ENCODE measurements around the gene CLHC1.
"Not testable (repeated sequence)": the region's sequence is repeated elsewhere in the genome, so short reads cannot be mapped to it uniquely, and the experiment has no call there.

CLHC1 gene

DNA sequence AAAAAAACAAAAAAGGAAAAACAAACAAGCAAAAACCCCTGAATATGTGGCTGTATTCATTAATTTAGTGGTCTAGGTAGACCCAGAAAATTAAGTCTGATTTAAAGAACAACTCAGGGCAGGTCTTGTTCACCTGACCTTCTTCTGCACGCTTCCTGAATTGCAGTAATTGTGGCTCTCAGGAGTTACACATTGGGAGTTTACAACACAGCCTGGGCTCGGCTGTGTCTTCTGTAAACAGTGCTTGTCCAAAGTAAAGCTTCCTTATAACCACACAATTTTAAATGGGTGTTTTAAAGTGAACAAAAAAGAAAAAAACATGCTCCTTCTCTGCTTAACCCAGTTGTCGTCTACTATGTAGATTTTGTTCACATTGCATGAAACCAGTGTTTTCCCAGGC is 45.2 kb upstream of the CLHC1 start:
- no peaks in the 10 kb centered on the region for H3K36me3 ChIP-seq (ENCODE audit: insufficient read depth, low read length)
- no peaks in the 10 kb centered on the region for H4K20me1 ChIP-seq (ENCODE audit: insufficient read depth, low read length)
- no peaks in the 10 kb centered on the region for H3K79me2 ChIP-seq (ENCODE audit: insufficient read depth, low read length)
- H3F3A ChIP-seq (ENCODE audit: insufficient read depth, low read length): no peaks in the 10 kb centered on the region
- no peak overlapping the region for H3K4me3 ChIP-seq (ENCODE audit: low read depth, low read length, poor library complexity, severe bottlenecking)
- no peak overlapping the region for H2AFZ ChIP-seq (ENCODE audit: low read length)
- H3K9me3 ChIP-seq (ENCODE audit: low read length): no peaks in the 10 kb centered on the region
- H3K27ac ChIP-seq (ENCODE audit: low read depth, low read length, poor library complexity, severe bottlenecking): no peak overlapping the region
- TF ChIP-seq EZH2 (IDR thresholded peaks at IDR 0.05; ENCODE audit: borderline replicate concordance, low read length) (no peak), CTCF (IDR thresholded peaks at IDR 0.05; ENCODE audit: low read length) (no peak)
- no peak overlapping the region for H3K4me2 ChIP-seq (ENCODE audit: low read length)
- H3K4me1 ChIP-seq (ENCODE audit: insufficient read depth, low read length, severe bottlenecking): peaks cover 6% of the 10 kb centered on the region
- H3K9me2 ChIP-seq (ENCODE audit: low read depth, low read length): no peaks in the 10 kb centered on the region
- H3K9ac ChIP-seq (ENCODE audit: low read length): no peak overlapping the region
- no peaks in the 10 kb centered on the region for H3K27me3 ChIP-seq (ENCODE audit: insufficient read depth, low read length)

DNA sequence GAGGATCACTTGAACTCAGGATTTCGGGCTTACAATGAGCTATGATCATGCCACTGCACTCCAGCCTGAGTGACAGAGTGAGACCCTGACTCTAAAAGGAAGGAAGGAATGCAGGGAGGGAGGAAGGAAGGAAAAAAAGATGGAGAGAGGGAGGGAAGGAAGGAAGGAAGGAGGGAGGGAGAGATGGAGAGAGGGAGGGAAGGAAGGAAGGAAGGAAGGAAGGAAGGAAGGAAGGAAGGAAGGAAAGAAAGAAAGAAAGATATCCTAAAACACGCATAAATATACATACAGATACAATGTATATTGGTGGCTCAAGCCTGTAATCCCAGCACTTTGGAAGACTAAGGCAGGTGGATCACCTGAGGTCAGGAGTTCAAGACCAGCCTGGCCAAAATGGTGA is 42.3 kb upstream of the CLHC1 start:
- not testable (repeated sequence) for H2AFZ ChIP-seq (ENCODE audit: low read length); H3K27me3 ChIP-seq (ENCODE audit: insufficient read depth, low read length); H3K79me2 ChIP-seq (ENCODE audit: insufficient read depth, low read length); H3K9me2 ChIP-seq (ENCODE audit: low read depth, low read length); H3K4me1 ChIP-seq (ENCODE audit: insufficient read depth, low read length, severe bottlenecking); H3K36me3 ChIP-seq (ENCODE audit: insufficient read depth, low read length); H3K27ac ChIP-seq (ENCODE audit: low read depth, low read length, poor library complexity, severe bottlenecking); H3K9me3 ChIP-seq (ENCODE audit: low read length); H3K9ac ChIP-seq (ENCODE audit: low read length); H3K4me3 ChIP-seq (ENCODE audit: low read depth, low read length, poor library complexity, severe bottlenecking); H3K4me2 ChIP-seq (ENCODE audit: low read length); H4K20me1 ChIP-seq (ENCODE audit: insufficient read depth, low read length); H3F3A ChIP-seq (ENCODE audit: insufficient read depth, low read length)

DNA sequence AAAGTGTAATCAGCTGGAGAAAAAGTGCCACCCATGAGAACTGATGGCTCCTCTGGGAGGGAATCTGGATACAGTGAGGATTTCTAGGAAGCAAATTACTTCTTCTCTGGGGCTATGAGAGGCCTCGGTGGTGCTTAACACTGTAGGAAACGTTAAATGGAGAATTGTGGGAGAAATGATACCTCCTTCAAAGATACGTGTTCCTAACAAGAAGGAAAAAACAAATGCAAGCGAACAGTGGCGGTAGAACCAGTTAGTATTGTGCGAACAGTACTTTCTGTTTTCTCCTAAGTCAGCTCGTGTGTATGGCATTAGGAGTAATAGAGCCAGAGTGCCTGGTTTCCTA is 37.5 kb upstream of the CLHC1 start:
- Histone ChIP-seq H3K4me3 (ENCODE audit: low read depth, low read length, poor library complexity, severe bottlenecking) (peak overlapping the region; percentile 96), H3K79me2 (ENCODE audit: insufficient read depth, low read length) (no peaks in the 10 kb centered on the region), H4K20me1 (ENCODE audit: insufficient read depth, low read length) (no peaks in the 10 kb centered on the region), H3K27ac (ENCODE audit: low read depth, low read length, poor library complexity, severe bottlenecking) (peak overlapping the region; percentile 29), H3K9me2 (ENCODE audit: low read depth, low read length) (no peaks in the 10 kb centered on the region), H3K9ac (ENCODE audit: low read length) (peak overlapping the region; percentile 95), H3F3A (ENCODE audit: insufficient read depth, low read length) (no peaks in the 10 kb centered on the region), H3K4me2 (ENCODE audit: low read length) (peak overlapping the region; percentile 83), H3K27me3 (ENCODE audit: insufficient read depth, low read length) (no peaks in the 10 kb centered on the region), H3K9me3 (ENCODE audit: low read length) (no peaks in the 10 kb centered on the region), H3K36me3 (ENCODE audit: insufficient read depth, low read length) (peaks cover 24% of the 10 kb centered on the region), H3K4me1 (ENCODE audit: insufficient read depth, low read length, severe bottlenecking) (peaks cover 17% of the 10 kb centered on the region), H2AFZ (ENCODE audit: low read length) (peak overlapping the region; percentile 94)
- TF ChIP-seq CTCF (IDR thresholded peaks at IDR 0.05; ENCODE audit: low read length) (no peak), EZH2 (IDR thresholded peaks at IDR 0.05; ENCODE audit: borderline replicate concordance, low read length) (no peak)

DNA sequence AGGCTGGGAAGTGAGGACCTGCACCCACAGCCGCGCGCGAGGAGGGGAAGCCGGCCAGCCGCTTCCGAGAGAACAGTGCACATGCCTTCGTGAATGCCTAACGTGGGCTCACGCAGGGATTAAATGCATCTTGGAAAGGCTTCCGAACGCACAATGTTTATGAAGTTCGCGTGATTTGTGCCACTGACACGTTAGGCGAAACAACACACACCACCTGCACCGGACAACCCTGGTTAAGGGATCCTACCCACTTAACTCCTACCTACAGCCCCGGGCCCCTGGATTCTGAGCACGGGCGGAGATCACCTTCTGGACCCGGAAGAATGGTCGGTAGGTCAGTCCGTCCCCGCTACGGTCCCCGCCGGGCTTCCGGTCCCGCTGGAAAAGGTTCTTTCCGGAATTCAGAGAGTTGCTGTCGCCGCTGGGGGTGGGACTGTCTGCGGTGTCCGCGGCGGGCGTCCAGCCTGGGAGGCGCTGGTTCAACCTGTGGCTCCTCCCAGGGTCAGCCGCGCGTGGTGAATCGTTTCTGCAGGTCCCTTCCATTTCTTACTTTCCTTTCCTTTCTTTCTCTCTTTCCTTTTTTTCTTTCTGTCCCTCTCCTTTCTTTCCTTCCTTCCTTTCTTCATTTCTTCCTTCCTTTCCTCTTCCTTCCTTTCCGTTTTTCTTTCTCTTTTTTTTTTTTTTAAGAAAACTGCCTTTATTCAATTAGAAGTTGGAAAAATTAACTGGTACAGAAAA is 37.0 kb upstream of the CLHC1 start, which contains the start of gene MTIF2:
Gene MTIF2 (minus strand): TSS at position 325 of the 738 bp plus-strand sequence. CDS start 5,373 bp downstream, outside the sequence.
- Histone ChIP-seq H3K27me3 (ENCODE audit: insufficient read depth, low read length) (no peaks in the 10 kb centered on the region), H3K27ac (ENCODE audit: low read depth, low read length, poor library complexity, severe bottlenecking) (peak within 1 kb of the TSS; percentile 61), H4K20me1 (ENCODE audit: insufficient read depth, low read length) (no peaks in the 10 kb centered on the region), H2AFZ (ENCODE audit: low read length) (peak within 1 kb of the TSS; percentile 94), H3K4me3 (ENCODE audit: low read depth, low read length, poor library complexity, severe bottlenecking) (peak within 1 kb of the TSS; percentile 96), H3K4me2 (ENCODE audit: low read length) (peak within 1 kb of the TSS; percentile 83), H3K79me2 (ENCODE audit: insufficient read depth, low read length) (no peaks in the 10 kb centered on the region), H3K4me1 (ENCODE audit: insufficient read depth, low read length, severe bottlenecking) (peaks cover 17% of the 10 kb centered on the region), H3K36me3 (ENCODE audit: insufficient read depth, low read length) (peaks cover 29% of the 10 kb centered on the region), H3K9me3 (ENCODE audit: low read length) (no peaks in the 10 kb centered on the region), H3K9me2 (ENCODE audit: low read depth, low read length) (no peaks in the 10 kb centered on the region), H3K9ac (ENCODE audit: low read length) (peak within 1 kb of the TSS; percentile 95), H3F3A (ENCODE audit: insufficient read depth, low read length) (no peaks in the 10 kb centered on the region)
- TF ChIP-seq EZH2 (IDR thresholded peaks at IDR 0.05; ENCODE audit: borderline replicate concordance, low read length): no peak
- no peak for TF ChIP-seq CTCF (IDR thresholded peaks at IDR 0.05; ENCODE audit: low read length)

All from OCI-LY1 (cell line).